ENCODE data around the gene PIK3CB. TPM values are rescaled to one million over a fixed set of nuclear protein-coding genes. Genes with fewer than 3 reads are reported as not detected.
"Not testable (repeated sequence)": the region's sequence is repeated elsewhere in the genome, so short reads cannot be mapped to it uniquely, and the experiment has no call there.

Gene PIK3CB
- total RNA-seq, 1 donor from 2014 or later = 18.3 TPM

- Mint-ChIP-seq H3K27ac (no peak overlapping the region), H3K4me1 (ENCODE audit: low read depth) (peaks cover 5% of the 10 kb centered on the region), H3K36me3 (ENCODE audit: insufficient read depth) (peaks cover 15% of the 10 kb centered on the region), H3K9me3 (ENCODE audit: low read depth) (peaks cover 5% of the 10 kb centered on the region), H3K4me3 (ENCODE audit: low read depth) (no peak overlapping the region), H3K27me3 (no peaks in the 10 kb centered on the region)
- no peak for TF ChIP-seq CTCF (IDR thresholded peaks at IDR 0.05; ENCODE audit: unreplicated experiment)
- DNase-seq (ENCODE audit: low spot score, unreplicated experiment) = no peak
These were observed 87.5 kb downstream of the PIK3CB start for GRCh38 chr3:138747225-138747624.

- Mint-ChIP-seq H3K4me3 (ENCODE audit: low read depth) (no peak overlapping the region), H3K36me3 (ENCODE audit: insufficient read depth) (peaks cover 19% of the 10 kb centered on the region), H3K27ac (no peak overlapping the region), H3K4me1 (ENCODE audit: low read depth) (peaks cover 7% of the 10 kb centered on the region), H3K27me3 (no peaks in the 10 kb centered on the region), H3K9me3 (ENCODE audit: low read depth) (peaks cover 4% of the 10 kb centered on the region)
- TF ChIP-seq CTCF (IDR thresholded peaks at IDR 0.05; ENCODE audit: unreplicated experiment) = no peak
- DNase-seq (ENCODE audit: low spot score, unreplicated experiment) = no peak
These were observed 94.7 kb downstream of the PIK3CB start for GRCh38 chr3:138740072-138740471.

- H3K9me3 Mint-ChIP-seq (ENCODE audit: low read depth) = no peaks in the 10 kb centered on the region
These were observed 102.3 kb downstream of the PIK3CB start for GRCh38 chr3:138732456-138732855.

GRCh38 chr3:138726946-138727730, 107.6 kb downstream of the PIK3CB start:
- Mint-ChIP-seq H3K27ac (peak overlapping the region; percentile 13), H3K27me3 (no peaks in the 10 kb centered on the region), H3K36me3 (ENCODE audit: insufficient read depth) (peaks cover 4% of the 10 kb centered on the region), H3K4me1 (ENCODE audit: low read depth) (peaks cover 13% of the 10 kb centered on the region), H3K9me3 (ENCODE audit: low read depth) (no peaks in the 10 kb centered on the region), H3K4me3 (ENCODE audit: low read depth) (no peak overlapping the region)
- no peak for DNase-seq (ENCODE audit: low spot score, unreplicated experiment)
- TF ChIP-seq CTCF (IDR thresholded peaks at IDR 0.05; ENCODE audit: unreplicated experiment) = no peak

More at GRCh38 chr3:138732456-138732855, 102.3 kb downstream of the PIK3CB start:
- DNase-seq (ENCODE audit: low spot score, unreplicated experiment) = no peak
- Mint-ChIP-seq H3K27ac (no peak overlapping the region), H3K4me3 (ENCODE audit: low read depth) (no peak overlapping the region), H3K36me3 (ENCODE audit: insufficient read depth) (peaks cover 7% of the 10 kb centered on the region), H3K27me3 (no peaks in the 10 kb centered on the region), H3K4me1 (ENCODE audit: low read depth) (peaks cover 8% of the 10 kb centered on the region)
- TF ChIP-seq CTCF (IDR thresholded peaks at IDR 0.05; ENCODE audit: unreplicated experiment) = no peak

- H3K4me3 Mint-ChIP-seq (ENCODE audit: low read depth); H3K36me3 Mint-ChIP-seq (ENCODE audit: insufficient read depth); H3K27ac Mint-ChIP-seq; H3K9me3 Mint-ChIP-seq (ENCODE audit: low read depth); H3K27me3 Mint-ChIP-seq; DNase-seq (ENCODE audit: low spot score, unreplicated experiment): not testable (repeated sequence)
- H3K4me1 Mint-ChIP-seq (ENCODE audit: low read depth) = peaks cover 13% of the 10 kb centered on the region
These were observed 108.7 kb downstream of the PIK3CB start for GRCh38 chr3:138726042-138726441.

GRCh38 chr3:138725116-138725515, 109.6 kb downstream of the PIK3CB start:
- peaks cover 12% of the 10 kb centered on the region for H3K4me1 Mint-ChIP-seq (ENCODE audit: low read depth)

More at GRCh38 chr3:138725116-138725515, 109.6 kb downstream of the PIK3CB start:
- TF ChIP-seq CTCF (IDR thresholded peaks at IDR 0.05; ENCODE audit: unreplicated experiment) = no peak
- H3K36me3 Mint-ChIP-seq (ENCODE audit: insufficient read depth) = peaks cover 2% of the 10 kb centered on the region
- no peaks in the 10 kb centered on the region for H3K9me3 Mint-ChIP-seq (ENCODE audit: low read depth)
- H3K27ac Mint-ChIP-seq = no peak overlapping the region
- no peak for DNase-seq (ENCODE audit: low spot score, unreplicated experiment)
- no peak overlapping the region for H3K4me3 Mint-ChIP-seq (ENCODE audit: low read depth)
- H3K27me3 Mint-ChIP-seq = no peaks in the 10 kb centered on the region
